ENCODE measurements around the gene VPS13A.
"Not testable (repeated sequence)": the region's sequence is repeated elsewhere in the genome, so short reads cannot be mapped to it uniquely, and the experiment has no call there.

Gene VPS13A

GRCh38 chr9:77188242-77188641, 10.9 kb downstream of the VPS13A start:
- no peak for DNase-seq

- no peak for DNase-seq
These were observed 17.1 kb downstream of the VPS13A start for GRCh38 chr9:77194423-77194822.

DNA sequence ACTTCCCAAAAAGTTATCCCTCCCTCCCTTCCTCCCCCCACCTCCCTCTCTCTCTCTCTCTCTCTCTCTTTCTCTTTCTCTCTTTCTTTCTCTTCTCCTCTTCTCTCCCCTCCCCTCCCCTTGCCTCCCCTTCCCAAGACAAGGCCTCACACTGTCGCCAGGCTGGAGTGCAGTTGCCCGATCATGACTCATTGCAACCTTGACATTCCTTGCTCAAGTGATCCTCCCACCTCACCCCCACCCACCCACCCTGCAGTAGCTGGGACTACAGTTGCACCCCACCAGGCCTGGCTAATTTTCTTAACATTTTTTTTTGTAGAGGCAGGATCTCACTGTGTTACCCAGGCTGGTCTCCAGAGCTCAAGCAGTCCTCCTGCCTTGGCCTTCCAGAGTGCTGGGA, 32.8 kb downstream of the VPS13A start:
- DNase-seq: no peak

GRCh38 chr9:77211561-77211960, 34.2 kb downstream of the VPS13A start:
- DNase-seq: no peak

- DNase-seq: no peak
These were observed 35.5 kb downstream of the VPS13A start for GRCh38 chr9:77212801-77213200.

- no peak for DNase-seq
These were observed 38.5 kb downstream of the VPS13A start for GRCh38 chr9:77215874-77216273.

- no peak for DNase-seq
These were observed 41.3 kb downstream of the VPS13A start for GRCh38 chr9:77218612-77219011.

DNA sequence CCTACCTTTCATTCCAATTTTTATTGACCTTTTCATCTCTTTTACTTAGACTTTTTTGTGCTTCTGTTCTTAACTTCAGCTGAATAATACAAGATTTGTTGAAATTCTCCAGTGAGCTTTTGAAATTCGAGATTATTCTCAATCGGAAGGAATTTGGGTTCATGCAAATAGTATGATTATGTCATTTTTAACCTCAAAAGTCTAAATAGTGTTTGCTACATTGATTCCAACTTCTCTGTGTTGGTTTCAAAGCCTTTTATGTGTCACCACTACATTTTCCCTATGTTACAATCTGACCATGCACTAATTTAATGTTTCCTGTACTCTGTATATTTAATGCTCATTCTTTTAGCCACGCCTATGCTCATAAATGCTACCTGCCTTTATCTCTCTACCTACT, 44.1 kb downstream of the VPS13A start:
- DNase-seq: no peak

- DNase-seq: no peak
These were observed 47.5 kb downstream of the VPS13A start for GRCh38 chr9:77224746-77225312.

DNA sequence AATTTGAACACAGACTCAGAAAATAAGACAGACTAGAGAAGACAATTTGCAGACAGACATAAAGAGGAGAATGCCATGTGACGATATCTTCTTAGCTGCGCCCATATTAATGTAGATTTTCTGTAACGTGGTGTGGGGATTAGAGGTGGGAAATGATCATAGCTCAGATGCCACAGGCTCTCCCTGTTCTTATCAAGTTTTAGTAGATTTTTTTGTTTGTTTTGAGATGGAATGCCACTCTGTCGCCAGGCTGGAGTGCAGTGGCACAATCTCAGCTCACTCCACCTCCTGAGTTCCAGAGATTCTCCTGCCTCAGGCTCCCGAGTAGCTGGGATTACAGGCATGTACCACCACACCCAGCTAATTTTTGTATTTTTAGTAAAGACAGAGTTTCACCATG, 59.4 kb downstream of the VPS13A start:
- DNase-seq: no peak

DNA sequence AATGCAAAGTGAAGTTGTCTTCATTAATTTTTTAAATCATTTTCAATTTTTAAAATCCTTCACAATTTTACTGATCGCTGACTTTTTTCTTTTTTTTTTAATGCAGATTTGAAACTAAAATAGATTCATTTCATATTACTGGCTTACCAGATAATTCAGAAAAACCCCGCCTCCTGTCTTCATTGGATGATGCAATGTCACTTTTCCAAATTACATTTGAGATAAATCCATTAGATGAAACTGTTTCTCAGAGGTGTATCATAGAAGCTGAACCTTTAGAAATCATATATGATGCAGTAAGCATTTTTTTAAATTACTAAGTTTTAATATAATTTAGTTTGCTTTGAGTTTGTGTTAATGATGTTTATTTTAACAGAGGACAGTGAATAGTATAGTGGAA, 60.6 kb downstream of the VPS13A start:
- no peak for DNase-seq

GRCh38 chr9:77251050-77251449, 73.7 kb downstream of the VPS13A start:
- no peak for DNase-seq

GRCh38 chr9:77257275-77257674, 79.9 kb downstream of the VPS13A start:
- no peak for DNase-seq

DNA sequence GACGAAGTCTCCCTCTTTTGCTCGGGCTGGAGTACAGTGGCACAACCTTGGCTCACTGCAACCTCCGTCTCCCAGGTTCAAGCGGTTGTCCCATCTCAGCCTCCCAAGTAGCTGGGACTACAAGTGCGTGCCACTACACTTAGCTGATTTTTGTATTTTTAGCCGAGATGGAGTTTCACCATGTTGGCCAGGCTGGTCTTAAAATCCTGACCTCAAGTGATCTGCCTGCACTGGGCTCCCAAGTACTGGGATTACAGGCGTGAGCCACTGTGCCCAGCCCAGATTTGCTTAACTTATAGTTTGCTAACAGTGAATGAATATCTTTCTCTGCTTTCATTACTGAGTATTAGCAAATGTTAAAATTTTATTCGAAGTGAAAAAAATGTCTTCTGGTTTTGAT, 84.3 kb downstream of the VPS13A start:
- DNase-seq: no peak

GRCh38 chr9:77267762-77268161, 90.4 kb downstream of the VPS13A start:
- DNase-seq: not testable (repeated sequence)

DNA sequence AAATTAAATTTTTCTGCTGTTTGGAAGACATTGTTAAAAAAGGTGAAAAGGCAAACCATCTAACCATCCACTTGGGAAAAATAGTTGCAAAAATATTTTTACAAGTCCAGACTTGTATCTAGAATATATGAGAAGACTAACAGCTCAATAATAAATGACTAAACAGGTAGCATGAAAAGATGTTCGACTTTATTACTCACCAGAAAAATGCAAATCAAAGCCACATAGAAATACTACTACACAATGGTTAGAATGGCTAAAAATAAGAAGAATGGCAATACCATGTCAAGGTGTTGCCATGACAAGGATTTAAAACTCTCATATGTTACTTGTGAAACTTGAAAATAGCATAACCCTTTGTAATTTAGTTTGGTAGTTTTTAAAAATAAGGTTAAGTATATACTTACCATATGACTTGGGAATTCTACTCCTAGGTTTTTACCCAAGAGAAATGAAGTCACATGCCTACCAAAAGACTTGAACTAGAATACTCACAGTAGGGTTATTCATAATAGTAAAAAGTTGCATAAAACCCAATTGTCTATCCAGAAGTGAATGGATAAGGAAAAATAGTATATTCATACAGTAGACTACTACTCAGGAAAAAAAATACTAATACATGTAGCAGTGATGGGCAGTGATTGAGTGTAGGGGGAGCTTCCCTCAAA, 93.8 kb downstream of the VPS13A start:
- no peak for DNase-seq

DNA sequence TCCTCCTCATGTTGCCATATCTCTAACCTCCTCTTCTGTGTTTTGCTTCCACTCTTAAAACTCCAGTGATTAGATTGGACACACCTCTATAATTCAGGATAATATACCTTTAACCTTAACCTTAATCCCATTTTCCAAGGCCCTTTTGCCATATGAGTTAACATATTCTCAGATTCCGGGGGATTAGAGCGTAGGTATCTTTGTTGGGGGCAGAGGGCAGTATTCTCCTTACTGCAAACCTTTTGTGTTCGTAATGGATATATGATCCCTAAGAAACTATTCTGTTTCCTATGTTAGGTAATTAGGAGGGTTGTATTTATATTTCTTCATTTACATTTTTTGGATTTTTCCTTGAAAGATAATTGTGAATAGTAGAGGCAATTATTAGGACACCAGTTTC, 99.5 kb downstream of the VPS13A start:
- DNase-seq: no peak

DNA sequence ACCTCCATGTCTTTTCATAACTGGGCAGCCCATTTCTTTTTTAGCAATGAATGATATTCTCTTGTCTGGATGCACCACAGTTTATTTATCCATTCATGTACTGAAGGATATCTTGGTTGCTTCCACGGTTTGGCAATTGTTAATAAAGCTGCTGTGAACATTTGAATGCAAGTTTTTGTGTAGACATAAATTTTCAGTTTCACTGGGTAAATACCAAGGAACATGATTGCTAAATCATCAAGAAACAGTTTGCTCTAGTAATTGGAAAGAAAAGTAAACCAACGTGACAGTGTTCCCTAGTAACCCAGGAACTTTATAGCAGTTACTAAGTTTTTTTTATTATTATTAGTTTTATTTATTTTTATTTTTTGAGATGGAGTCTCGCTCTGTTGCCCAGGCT, 100.4 kb downstream of the VPS13A start:
- DNase-seq: no peak

- no peak for DNase-seq
These were observed 106.7 kb downstream of the VPS13A start for GRCh38 chr9:77283991-77284390.

GRCh38 chr9:77284616-77285015, 107.3 kb downstream of the VPS13A start:
- DNase-seq: no peak

GRCh38 chr9:77290373-77290772, 113.0 kb downstream of the VPS13A start:
- no peak for DNase-seq

DNA sequence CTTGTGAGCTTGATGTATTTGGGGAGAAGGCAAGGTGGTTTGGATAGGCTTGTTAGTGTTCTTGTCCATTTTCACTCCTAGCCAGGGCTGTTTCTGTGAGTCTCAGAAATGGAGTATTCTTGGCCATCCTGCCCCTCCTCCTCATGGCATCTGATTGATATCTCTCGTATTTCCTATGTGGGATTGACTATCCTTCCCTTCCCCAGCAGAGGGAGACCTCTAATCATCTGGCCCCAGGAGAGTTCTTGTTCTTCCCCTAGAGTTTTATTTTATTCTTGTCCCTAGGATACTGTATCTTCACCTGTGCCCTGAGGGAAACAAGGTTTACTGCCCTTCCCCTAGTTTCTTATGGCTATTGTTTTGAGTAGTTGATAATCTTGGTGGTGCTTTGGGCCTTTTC, 114.4 kb downstream of the VPS13A start:
- DNase-seq: no peak

- no peak for DNase-seq
These were observed 116.6 kb downstream of the VPS13A start for GRCh38 chr9:77293949-77294348.

- DNase-seq: no peak
These were observed 127.2 kb downstream of the VPS13A start for GRCh38 chr9:77304543-77304942.

All from SHP77 treated with DMSO at 0.1 percent for 48 hours (cell line).